ENCODE results near the gene TST. TPM values are rescaled to one million over a fixed set of nuclear protein-coding genes. Genes with fewer than 3 reads are reported as not detected.

The TST gene
- polyA plus RNA-seq, 1 of the 3 experiments (the other 2 are of a cell fraction): 49.4 TPM

DNA sequence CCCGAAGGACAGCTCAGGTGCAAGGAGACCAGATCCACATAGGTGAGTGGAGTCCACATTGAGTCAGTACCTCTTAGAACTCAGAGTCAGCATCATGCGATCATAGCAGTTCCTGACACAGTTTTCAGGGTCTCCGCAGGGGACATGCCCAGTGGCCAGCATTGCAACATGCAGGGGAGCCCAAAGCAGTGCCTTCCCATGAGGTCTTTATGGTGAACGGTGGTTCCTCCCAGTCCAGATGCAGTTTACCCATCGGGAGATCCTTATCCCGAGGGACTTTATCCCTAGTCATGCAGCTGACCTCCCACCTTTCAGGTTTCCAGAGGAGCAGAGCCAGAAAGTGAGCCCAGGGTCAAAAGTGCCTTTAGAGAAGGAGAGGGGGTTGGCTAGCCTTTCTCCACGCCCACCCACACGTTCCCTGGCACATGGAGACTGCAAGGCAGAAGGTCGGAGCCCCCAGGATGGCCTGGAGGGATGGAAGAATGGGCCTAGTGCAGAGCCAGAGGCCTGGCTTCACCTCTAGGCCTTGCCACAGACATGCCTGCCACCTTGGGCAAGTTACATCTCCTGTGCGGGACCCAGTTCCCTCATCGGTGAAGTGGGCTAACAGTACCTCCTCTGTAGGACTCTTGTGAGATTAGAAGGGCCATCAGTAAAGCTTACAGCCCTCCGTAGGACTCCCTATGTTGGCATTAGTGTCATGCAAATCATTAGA, 38.7 kb upstream of the TST start:
- no peak overlapping the region for H3K4me2 ChIP-seq
- H3K9me2 ChIP-seq: no peaks in the 10 kb centered on the region
- H3K27ac ChIP-seq (ENCODE audit: low read depth in 2 of 2, low read length in 1 of 2): no peak overlapping the region
- no peaks in the 10 kb centered on the region for H4K20me1 ChIP-seq (ENCODE audit: insufficient read depth)
- no peaks in the 10 kb centered on the region for H3F3A ChIP-seq (replicated peaks; ENCODE audit: insufficient read depth)
- peaks cover 0 to 1% of the 10 kb centered on the region in 2 experiments; a peak in 1 of 4 replicates for H3K4me1 ChIP-seq (ENCODE audit: control insufficient read depth in 1 of 2, insufficient read depth in 2 of 2, low read depth in 1 of 2, low read length in 1 of 2)
- TF ChIP-seq EZH2phosphoT487 (IDR thresholded peaks at IDR 0.05; ENCODE audit: borderline replicate concordance, low read depth) (no peak), TEAD4 (IDR thresholded peaks at IDR 0.05; ENCODE audit: borderline replicate concordance, insufficient read depth) (no peak), RAD21 (IDR thresholded peaks at IDR 0.05; ENCODE audit: low read length) (no peak), GABPA (IDR thresholded peaks at IDR 0.05; ENCODE audit: low read depth) (no peak), POLR2AphosphoS5 (IDR thresholded peaks at IDR 0.05; ENCODE audit: low read depth, low read length) (no peak), FOXM1 (IDR thresholded peaks at IDR 0.05; ENCODE audit: low read depth) (no peak), ELF1 (IDR thresholded peaks at IDR 0.05) (no peak), RCOR1 (IDR thresholded peaks at IDR 0.05; ENCODE audit: low read length) (no peak), RFX5 (IDR thresholded peaks at IDR 0.05; ENCODE audit: low read length) (no peak), MXI1 (IDR thresholded peaks at IDR 0.05; ENCODE audit: low read depth, low read length) (no peak), SIN3A (IDR thresholded peaks at IDR 0.05; ENCODE audit: borderline replicate concordance, low read depth, low read length) (no peak), GATA2 (CRISPR knock-in tag; IDR thresholded peaks at IDR 0.05) (no peak)
- TF ChIP-seq, protein P1, sequence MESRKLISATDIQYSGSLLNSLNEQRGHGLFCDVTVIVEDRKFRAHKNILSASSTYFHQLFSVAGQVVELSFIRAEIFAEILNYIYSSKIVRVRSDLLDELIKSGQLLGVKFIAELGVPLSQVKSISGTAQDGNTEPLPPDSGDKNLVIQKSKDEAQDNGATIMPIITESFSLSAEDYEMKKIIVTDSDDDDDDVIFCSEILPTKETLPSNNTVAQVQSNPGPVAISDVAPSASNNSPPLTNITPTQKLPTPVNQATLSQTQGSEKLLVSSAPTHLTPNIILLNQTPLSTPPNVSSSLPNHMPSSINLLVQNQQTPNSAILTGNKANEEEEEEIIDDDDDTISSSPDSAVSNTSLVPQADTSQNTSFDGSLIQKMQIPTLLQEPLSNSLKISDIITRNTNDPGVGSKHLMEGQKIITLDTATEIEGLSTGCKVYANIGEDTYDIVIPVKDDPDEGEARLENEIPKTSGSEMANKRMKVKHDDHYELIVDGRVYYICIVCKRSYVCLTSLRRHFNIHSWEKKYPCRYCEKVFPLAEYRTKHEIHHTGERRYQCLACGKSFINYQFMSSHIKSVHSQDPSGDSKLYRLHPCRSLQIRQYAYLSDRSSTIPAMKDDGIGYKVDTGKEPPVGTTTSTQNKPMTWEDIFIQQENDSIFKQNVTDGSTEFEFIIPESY (IDR thresholded peaks at IDR 0.05; ENCODE audit: borderline replicate concordance, low read depth): no peak
- TF ChIP-seq, protein P2, sequence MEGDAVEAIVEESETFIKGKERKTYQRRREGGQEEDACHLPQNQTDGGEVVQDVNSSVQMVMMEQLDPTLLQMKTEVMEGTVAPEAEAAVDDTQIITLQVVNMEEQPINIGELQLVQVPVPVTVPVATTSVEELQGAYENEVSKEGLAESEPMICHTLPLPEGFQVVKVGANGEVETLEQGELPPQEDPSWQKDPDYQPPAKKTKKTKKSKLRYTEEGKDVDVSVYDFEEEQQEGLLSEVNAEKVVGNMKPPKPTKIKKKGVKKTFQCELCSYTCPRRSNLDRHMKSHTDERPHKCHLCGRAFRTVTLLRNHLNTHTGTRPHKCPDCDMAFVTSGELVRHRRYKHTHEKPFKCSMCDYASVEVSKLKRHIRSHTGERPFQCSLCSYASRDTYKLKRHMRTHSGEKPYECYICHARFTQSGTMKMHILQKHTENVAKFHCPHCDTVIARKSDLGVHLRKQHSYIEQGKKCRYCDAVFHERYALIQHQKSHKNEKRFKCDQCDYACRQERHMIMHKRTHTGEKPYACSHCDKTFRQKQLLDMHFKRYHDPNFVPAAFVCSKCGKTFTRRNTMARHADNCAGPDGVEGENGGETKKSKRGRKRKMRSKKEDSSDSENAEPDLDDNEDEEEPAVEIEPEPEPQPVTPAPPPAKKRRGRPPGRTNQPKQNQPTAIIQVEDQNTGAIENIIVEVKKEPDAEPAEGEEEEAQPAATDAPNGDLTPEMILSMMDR (IDR thresholded peaks at IDR 0.05): no peak
- TF ChIP-seq, protein P3, sequence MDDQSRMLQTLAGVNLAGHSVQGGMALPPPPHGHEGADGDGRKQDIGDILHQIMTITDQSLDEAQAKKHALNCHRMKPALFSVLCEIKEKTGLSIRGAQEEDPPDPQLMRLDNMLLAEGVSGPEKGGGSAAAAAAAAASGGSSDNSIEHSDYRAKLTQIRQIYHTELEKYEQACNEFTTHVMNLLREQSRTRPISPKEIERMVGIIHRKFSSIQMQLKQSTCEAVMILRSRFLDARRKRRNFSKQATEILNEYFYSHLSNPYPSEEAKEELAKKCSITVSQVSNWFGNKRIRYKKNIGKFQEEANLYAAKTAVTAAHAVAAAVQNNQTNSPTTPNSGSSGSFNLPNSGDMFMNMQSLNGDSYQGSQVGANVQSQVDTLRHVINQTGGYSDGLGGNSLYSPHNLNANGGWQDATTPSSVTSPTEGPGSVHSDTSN (IDR thresholded peaks at IDR 0.05): no peak
- TF ChIP-seq, protein P4, sequence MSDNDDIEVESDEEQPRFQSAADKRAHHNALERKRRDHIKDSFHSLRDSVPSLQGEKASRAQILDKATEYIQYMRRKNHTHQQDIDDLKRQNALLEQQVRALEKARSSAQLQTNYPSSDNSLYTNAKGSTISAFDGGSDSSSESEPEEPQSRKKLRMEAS (IDR thresholded peaks at IDR 0.05; ENCODE audit: low read depth): no peak
- TF ChIP-seq, protein P5, sequence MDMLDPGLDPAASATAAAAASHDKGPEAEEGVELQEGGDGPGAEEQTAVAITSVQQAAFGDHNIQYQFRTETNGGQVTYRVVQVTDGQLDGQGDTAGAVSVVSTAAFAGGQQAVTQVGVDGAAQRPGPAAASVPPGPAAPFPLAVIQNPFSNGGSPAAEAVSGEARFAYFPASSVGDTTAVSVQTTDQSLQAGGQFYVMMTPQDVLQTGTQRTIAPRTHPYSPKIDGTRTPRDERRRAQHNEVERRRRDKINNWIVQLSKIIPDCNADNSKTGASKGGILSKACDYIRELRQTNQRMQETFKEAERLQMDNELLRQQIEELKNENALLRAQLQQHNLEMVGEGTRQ (IDR thresholded peaks at IDR 0.05; ENCODE audit: borderline replicate concordance, low read depth, low read length): no peak
- TF ChIP-seq, protein P6, sequence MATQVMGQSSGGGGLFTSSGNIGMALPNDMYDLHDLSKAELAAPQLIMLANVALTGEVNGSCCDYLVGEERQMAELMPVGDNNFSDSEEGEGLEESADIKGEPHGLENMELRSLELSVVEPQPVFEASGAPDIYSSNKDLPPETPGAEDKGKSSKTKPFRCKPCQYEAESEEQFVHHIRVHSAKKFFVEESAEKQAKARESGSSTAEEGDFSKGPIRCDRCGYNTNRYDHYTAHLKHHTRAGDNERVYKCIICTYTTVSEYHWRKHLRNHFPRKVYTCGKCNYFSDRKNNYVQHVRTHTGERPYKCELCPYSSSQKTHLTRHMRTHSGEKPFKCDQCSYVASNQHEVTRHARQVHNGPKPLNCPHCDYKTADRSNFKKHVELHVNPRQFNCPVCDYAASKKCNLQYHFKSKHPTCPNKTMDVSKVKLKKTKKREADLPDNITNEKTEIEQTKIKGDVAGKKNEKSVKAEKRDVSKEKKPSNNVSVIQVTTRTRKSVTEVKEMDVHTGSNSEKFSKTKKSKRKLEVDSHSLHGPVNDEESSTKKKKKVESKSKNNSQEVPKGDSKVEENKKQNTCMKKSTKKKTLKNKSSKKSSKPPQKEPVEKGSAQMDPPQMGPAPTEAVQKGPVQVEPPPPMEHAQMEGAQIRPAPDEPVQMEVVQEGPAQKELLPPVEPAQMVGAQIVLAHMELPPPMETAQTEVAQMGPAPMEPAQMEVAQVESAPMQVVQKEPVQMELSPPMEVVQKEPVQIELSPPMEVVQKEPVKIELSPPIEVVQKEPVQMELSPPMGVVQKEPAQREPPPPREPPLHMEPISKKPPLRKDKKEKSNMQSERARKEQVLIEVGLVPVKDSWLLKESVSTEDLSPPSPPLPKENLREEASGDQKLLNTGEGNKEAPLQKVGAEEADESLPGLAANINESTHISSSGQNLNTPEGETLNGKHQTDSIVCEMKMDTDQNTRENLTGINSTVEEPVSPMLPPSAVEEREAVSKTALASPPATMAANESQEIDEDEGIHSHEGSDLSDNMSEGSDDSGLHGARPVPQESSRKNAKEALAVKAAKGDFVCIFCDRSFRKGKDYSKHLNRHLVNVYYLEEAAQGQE (IDR thresholded peaks at IDR 0.05; ENCODE audit: low read depth, low read length): no peak
- no peaks in the 10 kb centered on the region for H3K27me3 ChIP-seq (ENCODE audit: insufficient read depth)
- H3K9me3 ChIP-seq: no peaks in the 10 kb centered on the region
- no peak for DNase-seq
- no peak overlapping the region for H3K4me3 ChIP-seq (ENCODE audit: low read depth in 2 of 2, low read length in 1 of 2)
- H3K79me2 ChIP-seq (ENCODE audit: insufficient read depth): peaks cover 4% of the 10 kb centered on the region; the same call in 1 of the 2 replicates
- peaks cover 0 to 59% of the 10 kb centered on the region in 2 experiments for H3K36me3 ChIP-seq (replicated peaks in 1 of 2; ENCODE audit: control insufficient read depth in 1 of 2, insufficient read depth in 2 of 2, low read length in 1 of 2)
- H2AFZ ChIP-seq (ENCODE audit: low read depth): no peak overlapping the region
- H3K9ac ChIP-seq: no peak overlapping the region
- ChIA-PET POLR2A (no interaction called here), CTCF (interaction anchor here (0.6 to 1.6 kb wide), 2 partner anchors 17 to 141 kb away, joined by 3 read pairs; no protein-coding TSS in a partner anchor)
- WGBS (ENCODE audit: low lambda C conversion rate): 77% methylated on average over 7 of the region's 12 CpGs

Measured in SK-N-SH (cell line).